Fibroblast of the aortic adventitia (primary cell): Measurements from ENCODE around the gene SLC44A4. TPM values are rescaled to one million over a fixed set of nuclear protein-coding genes. Genes with fewer than 3 reads are reported as not detected.

Experiments
- DNase-seq: peaks from one replicate; pipeline ENCODE4 v3.0.0-alpha.2; 2010; ENCODE audit warnings: low read depth
- H3K4me3 ChIP-seq: 2 replicates; pipeline ENCODE4 v1.5.1; 2011; ENCODE audit warnings: low read depth, mild to moderate bottlenecking, control low read depth, low read length, moderate library complexity
- CTCF ChIP-seq: IDR thresholded peaks from 2 replicates; pipeline ENCODE4 v1.5.1; 2011; ENCODE audit warnings: mild to moderate bottlenecking, low read length, control low read depth, inconsistent platforms; ENCODE audit not compliant: insufficient read depth
- total RNA-seq: library from RNA; depleted of rRNA; stranded (reverse); fragments of >200 nt; gene quantifications from 2 replicates; pipeline ENCODE4 v1.2.3, GENCODE V29; 2012; ENCODE audit warnings: low replicate concordance

Gene SLC44A4
- total RNA-seq = 0.27 TPM in 1 of 2 replicates, not detected in the other

GRCh38 chr6:31878726-31879125, at the start of gene SLC44A4:
Gene SLC44A4 (minus strand): TSS chr6:31878997. CDS start chr6:31878980, 17 bp downstream.
- no peak within 1 kb of the TSS for H3K4me3 ChIP-seq
- DNase-seq = no peak
- no peak for TF ChIP-seq CTCF

- H3K4me3 ChIP-seq = no peak overlapping the region
- DNase-seq = no peak
- no peak for TF ChIP-seq CTCF
Observed at GRCh38 chr6:31928672-31928939, 49.8 kb upstream of the SLC44A4 start.

- no peak overlapping the region for H3K4me3 ChIP-seq
- no peak for DNase-seq
- TF ChIP-seq CTCF = no peak
Observed at GRCh38 chr6:31927863-31928671, 49.3 kb upstream of the SLC44A4 start.

GRCh38 chr6:31927242-31927862, 48.6 kb upstream of the SLC44A4 start, which contains the start of gene C2:
Gene C2 (plus strand): TSS chr6:31927717. CDS start chr6:31927753, 36 bp downstream.
- TF ChIP-seq CTCF = no peak
- no peak for DNase-seq
- no peak within 1 kb of the TSS for H3K4me3 ChIP-seq

- peak; percentile 29 for DNase-seq
- TF ChIP-seq CTCF = peak; percentile 19
- H3K4me3 ChIP-seq = no peak overlapping the region
Observed at GRCh38 chr6:31922942-31923341, 44.1 kb upstream of the SLC44A4 start.

GRCh38 chr6:31920811-31921210, 42.0 kb upstream of the SLC44A4 start:
- peak; percentile 31 for DNase-seq
- no peak overlapping the region for H3K4me3 ChIP-seq
- TF ChIP-seq CTCF = no peak
